Measurements from ENCODE around the gene HNF1B. TPM values are rescaled to one million over a fixed set of nuclear protein-coding genes. Genes with fewer than 3 reads are reported as not detected.

HNF1B gene
- total RNA-seq, 2 donors from 2014 or later = not detected

- Mint-ChIP-seq H3K4me1 (peaks cover 3% of the 10 kb centered on the region), H3K4me3 (no peak overlapping the region), H3K27me3 (peaks cover 8% of the 10 kb centered on the region), H3K27ac (no peak overlapping the region), H3K36me3 (ENCODE audit: low read depth) (no peaks in the 10 kb centered on the region)
- H3K9me3 ChIP-seq (ENCODE audit: control insufficient read depth, low read length, poor library complexity, severe bottlenecking) = no peaks in the 10 kb centered on the region
- no peak for ATAC-seq
- DNase-seq = no peak
Measured at GRCh38 chr17:37657202-37657601, 87.7 kb downstream of the HNF1B start.

- Mint-ChIP-seq H3K4me1 (peaks cover 3% of the 10 kb centered on the region), H3K27ac (no peak overlapping the region), H3K4me3 (no peak overlapping the region), H3K36me3 (ENCODE audit: low read depth) (peaks cover 7% of the 10 kb centered on the region), H3K27me3 (peaks cover 59% of the 10 kb centered on the region)
- no peaks in the 10 kb centered on the region for H3K9me3 ChIP-seq (ENCODE audit: control insufficient read depth, low read length, poor library complexity, severe bottlenecking)
- ATAC-seq (no peak), DNase-seq (no peak)
Measured at GRCh38 chr17:37651849-37652248, 93.0 kb downstream of the HNF1B start.

- no peaks in the 10 kb centered on the region for H3K9me3 ChIP-seq (ENCODE audit: control insufficient read depth, low read length, poor library complexity, severe bottlenecking)
- H3K36me3 Mint-ChIP-seq (ENCODE audit: low read depth) = peaks cover 12% of the 10 kb centered on the region
- ATAC-seq (no peak), DNase-seq (no peak)
- no peak overlapping the region for H3K4me3 Mint-ChIP-seq
- H3K27me3 Mint-ChIP-seq = peaks cover 72% of the 10 kb centered on the region
- peaks cover 7% of the 10 kb centered on the region for H3K4me1 Mint-ChIP-seq
- no peak overlapping the region for H3K27ac Mint-ChIP-seq
Measured at GRCh38 chr17:37650419-37651003, 94.3 kb downstream of the HNF1B start.

- Mint-ChIP-seq H3K4me1 (peaks cover 10% of the 10 kb centered on the region), H3K27me3 (peaks cover 89% of the 10 kb centered on the region), H3K4me3 (no peak overlapping the region), H3K36me3 (ENCODE audit: low read depth) (peaks cover 12% of the 10 kb centered on the region), H3K27ac (no peak overlapping the region)
- ATAC-seq = no peak
- H3K9me3 ChIP-seq (ENCODE audit: control insufficient read depth, low read length, poor library complexity, severe bottlenecking) = no peaks in the 10 kb centered on the region
- no peak for DNase-seq
Measured at GRCh38 chr17:37648555-37648954, 96.3 kb downstream of the HNF1B start.

GRCh38 chr17:37647856-37648255, 97.0 kb downstream of the HNF1B start:
- H3K4me3 Mint-ChIP-seq = no peak overlapping the region
- peaks cover 83% of the 10 kb centered on the region for H3K27me3 Mint-ChIP-seq
- no peak overlapping the region for H3K27ac Mint-ChIP-seq
- H3K9me3 ChIP-seq (ENCODE audit: control insufficient read depth, low read length, poor library complexity, severe bottlenecking) = no peaks in the 10 kb centered on the region
- ATAC-seq (no peak), DNase-seq (no peak)
- H3K4me1 Mint-ChIP-seq = peaks cover 8% of the 10 kb centered on the region
- peaks cover 12% of the 10 kb centered on the region for H3K36me3 Mint-ChIP-seq (ENCODE audit: low read depth)

GRCh38 chr17:37643869-37644268, 101.0 kb downstream of the HNF1B start:
- no peak for ATAC-seq
- Mint-ChIP-seq H3K4me1 (peaks cover 26% of the 10 kb centered on the region), H3K27ac (peak overlapping the region; percentile 97), H3K4me3 (peak overlapping the region; percentile 95), H3K27me3 (peaks cover 51% of the 10 kb centered on the region), H3K36me3 (ENCODE audit: low read depth) (peaks cover 7% of the 10 kb centered on the region)
- no peaks in the 10 kb centered on the region for H3K9me3 ChIP-seq (ENCODE audit: control insufficient read depth, low read length, poor library complexity, severe bottlenecking)
- no peak for DNase-seq

GRCh38 chr17:37643118-37643766, 101.6 kb downstream of the HNF1B start, which contains the start of gene DDX52:
DDX52 (minus strand) TSS chr17:37643446; CDS start chr17:37643420, 26 bp downstream.
- DNase-seq (peak; percentile 79 to 80 (median 79)), ATAC-seq (peak; percentile 99)
- peaks cover 6% of the 10 kb centered on the region for H3K36me3 Mint-ChIP-seq (ENCODE audit: low read depth)
- peaks cover 26% of the 10 kb centered on the region for H3K4me1 Mint-ChIP-seq
- H3K27ac Mint-ChIP-seq = peak within 1 kb of the TSS; percentile 97
- H3K9me3 ChIP-seq (ENCODE audit: control insufficient read depth, low read length, poor library complexity, severe bottlenecking) = no peaks in the 10 kb centered on the region
- H3K27me3 Mint-ChIP-seq = peaks cover 44% of the 10 kb centered on the region
- H3K4me3 Mint-ChIP-seq = peak within 1 kb of the TSS; percentile 95

- peak overlapping the region; percentile 95 for H3K4me3 Mint-ChIP-seq
- H3K4me1 Mint-ChIP-seq = peaks cover 26% of the 10 kb centered on the region
- peak; percentile 24 for ATAC-seq
- no peaks in the 10 kb centered on the region for H3K9me3 ChIP-seq (ENCODE audit: control insufficient read depth, low read length, poor library complexity, severe bottlenecking)
- H3K27me3 Mint-ChIP-seq = peaks cover 39% of the 10 kb centered on the region
- H3K27ac Mint-ChIP-seq = peak overlapping the region; percentile 97
- no peak for DNase-seq
- H3K36me3 Mint-ChIP-seq (ENCODE audit: low read depth) = peaks cover 6% of the 10 kb centered on the region
Measured at GRCh38 chr17:37642681-37643080, 102.2 kb downstream of the HNF1B start.

GRCh38 chr17:37640015-37640414, 104.8 kb downstream of the HNF1B start:
- Mint-ChIP-seq H3K36me3 (ENCODE audit: low read depth) (peaks cover 4% of the 10 kb centered on the region), H3K27ac (no peak overlapping the region), H3K4me3 (no peak overlapping the region), H3K27me3 (peaks cover 15% of the 10 kb centered on the region), H3K4me1 (peaks cover 24% of the 10 kb centered on the region)
- no peaks in the 10 kb centered on the region for H3K9me3 ChIP-seq (ENCODE audit: control insufficient read depth, low read length, poor library complexity, severe bottlenecking)
- DNase-seq (no peak), ATAC-seq (no peak)

GRCh38 chr17:37637956-37638355, 106.9 kb downstream of the HNF1B start:
- Mint-ChIP-seq H3K4me1 (peaks cover 21% of the 10 kb centered on the region), H3K4me3 (no peak overlapping the region), H3K36me3 (ENCODE audit: low read depth) (peaks cover 4% of the 10 kb centered on the region), H3K27ac (no peak overlapping the region), H3K27me3 (no peaks in the 10 kb centered on the region)
- DNase-seq = no peak
- no peaks in the 10 kb centered on the region for H3K9me3 ChIP-seq (ENCODE audit: control insufficient read depth, low read length, poor library complexity, severe bottlenecking)
- no peak for ATAC-seq

Other genes starting within 250 kb of the HNF1B start
- 10 to 100 TPM; 76.2 to 91.9 TPM for gene SYNRG, start 135.6 kb downstream of the HNF1B start, total RNA-seq
- 10 to 100 TPM; 23.2 to 31.7 TPM for gene DDX52, start 101.6 kb downstream of the HNF1B start, total RNA-seq
- gene TBC1D3K, start 179.4 kb upstream of the HNF1B start, total RNA-seq = not detected
- 10 to 100 TPM in 1 of 2 donors, under 1 TPM in 1; 0.16 to 10.8 TPM for gene TBC1D3L, start 244.0 kb upstream of the HNF1B start, total RNA-seq

All from T-helper 17 cell (primary cell).